C4-2B (cell line): Measurements from ENCODE around the gene HDHD5.

Experiments used
- H3K27ac ChIP-seq: fragments of 450-650 bp; 2 replicates; pipeline ENCODE4 v1.5.1; 2017
- CTCF ChIP-seq: fragments of 450-650 bp; conservative IDR thresholded peaks from 2 replicates; pipeline ENCODE4 v1.5.1; 2017; ENCODE audit warnings: mild to moderate bottlenecking
- ZFX ChIP-seq: fragments of 450-650 bp; IDR thresholded peaks from 2 replicates; pipeline ENCODE4 v1.6.1; 2017

Gene HDHD5

GRCh38 chr22:17167486-17167885, 8.4 kb upstream of the HDHD5 start:
- TF ChIP-seq ZFX, result no peak
- no peak for TF ChIP-seq CTCF
- H3K27ac ChIP-seq, result peak overlapping the region; percentile 35

- TF ChIP-seq CTCF (no peak; the same call in 1 of the 2 replicates), ZFX (no peak)
- no peak overlapping the region for H3K27ac ChIP-seq
Measured at GRCh38 chr22:17164392-17165024, 5.4 kb upstream of the HDHD5 start.

GRCh38 chr22:17162731-17163130, 3.7 kb upstream of the HDHD5 start:
- TF ChIP-seq ZFX (no peak), CTCF (no peak)
- no peak overlapping the region for H3K27ac ChIP-seq

- no peak overlapping the region for H3K27ac ChIP-seq
- TF ChIP-seq ZFX, result no peak
- TF ChIP-seq CTCF, result no peak
Measured at GRCh38 chr22:17161991-17162390, 2.9 kb upstream of the HDHD5 start.

GRCh38 chr22:17159504-17159951, 451 bp upstream of the HDHD5 start:
- peak; percentile 99 for TF ChIP-seq ZFX
- TF ChIP-seq CTCF, result no peak
- H3K27ac ChIP-seq, result peak overlapping the region; percentile 90

GRCh38 chr22:17158176-17158567, 905 bp downstream of the HDHD5 start:
- no peak for TF ChIP-seq CTCF
- TF ChIP-seq ZFX, result no peak
- H3K27ac ChIP-seq, result peak overlapping the region; percentile 90

- H3K27ac ChIP-seq, result peak overlapping the region; percentile 90
- TF ChIP-seq ZFX (no peak), CTCF (no peak)
Measured at GRCh38 chr22:17157714-17158113, 1.4 kb downstream of the HDHD5 start.
